ACHN (cell line): ENCODE measurements around the gene TLE1.

Experiments used
- DNase-seq: peaks from one replicate; pipeline ENCODE4 v3.0.0-alpha.2; 2015
- in situ Hi-C: cut with HindIII; loops from 2 replicates; pipeline ENCODE4 v1.10.0; 2017; ENCODE audit warnings: low sequenced_read_pairs, low pct_ligation_motif_present, low pct_unique_long_range_greater_than_20kb

Gene TLE1

GRCh38 chr9:81542118-81542889 lies 147.0 kb downstream of the TLE1 start:
- in situ Hi-C loops = no loop called here

GRCh38 chr9:81540142-81540710 lies 149.1 kb downstream of the TLE1 start:
- in situ Hi-C loops = no loop called here
- DNase-seq = no peak

More at GRCh38 chr9:81542118-81542889, 147.0 kb downstream of the TLE1 start:
- no peak for DNase-seq

GRCh38 chr9:81539317-81539716 lies 150.0 kb downstream of the TLE1 start:
- DNase-seq = no peak
- in situ Hi-C loops = no loop called here

- no peak for DNase-seq
- in situ Hi-C loops = no loop called here
These were observed 150.5 kb downstream of the TLE1 start for GRCh38 chr9:81538890-81539289.

- no peak for DNase-seq
- in situ Hi-C loops = no loop called here
These were observed 151.4 kb downstream of the TLE1 start for GRCh38 chr9:81537964-81538363.

GRCh38 chr9:81536242-81537025 lies 152.9 kb downstream of the TLE1 start:
- in situ Hi-C loops = no loop called here
- DNase-seq = no peak

- in situ Hi-C loops = no loop called here
- DNase-seq = no peak
These were observed 153.7 kb downstream of the TLE1 start for GRCh38 chr9:81535542-81536241.

GRCh38 chr9:81534138-81534875 lies 155.0 kb downstream of the TLE1 start:
- DNase-seq = no peak
- in situ Hi-C loops = no loop called here
